Stimulated activated CD4-positive, alpha-beta T cell treated with anti-CD3 and anti-CD28 coated beads, TNF-alpha, amount 100 ng/mL, for 24 hours (primary cell): ENCODE data around the gene OR13J1.

ENCODE experiments used
- DNase-seq, 3 experiments: peaks; one replicate each; pipeline ENCODE4 v3.0.0-alpha.2; 2020; ENCODE audit warnings: low read depth in 3 of 3

Gene OR13J1

DNA sequence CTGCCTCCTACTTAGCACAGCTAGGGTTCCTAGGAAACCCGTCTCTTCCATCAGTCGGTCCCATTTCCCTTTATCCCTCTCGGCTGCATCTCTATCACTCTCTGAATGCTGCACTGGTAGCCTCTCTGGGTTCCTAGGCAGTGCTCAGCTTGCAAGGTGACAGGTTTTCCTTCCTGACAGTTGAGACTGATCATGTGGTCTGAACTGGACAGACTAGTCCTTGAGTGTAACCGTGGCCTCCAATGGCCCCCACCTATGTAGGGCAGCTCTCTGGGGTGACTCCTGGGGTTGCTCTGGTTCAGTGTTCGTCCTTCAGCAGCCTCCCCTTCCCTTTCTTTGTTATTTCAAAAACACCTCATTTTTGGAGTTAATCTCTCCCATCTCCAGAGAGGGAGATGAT, 37.4 kb downstream of the OR13J1 start:
- no peak for DNase-seq

DNA sequence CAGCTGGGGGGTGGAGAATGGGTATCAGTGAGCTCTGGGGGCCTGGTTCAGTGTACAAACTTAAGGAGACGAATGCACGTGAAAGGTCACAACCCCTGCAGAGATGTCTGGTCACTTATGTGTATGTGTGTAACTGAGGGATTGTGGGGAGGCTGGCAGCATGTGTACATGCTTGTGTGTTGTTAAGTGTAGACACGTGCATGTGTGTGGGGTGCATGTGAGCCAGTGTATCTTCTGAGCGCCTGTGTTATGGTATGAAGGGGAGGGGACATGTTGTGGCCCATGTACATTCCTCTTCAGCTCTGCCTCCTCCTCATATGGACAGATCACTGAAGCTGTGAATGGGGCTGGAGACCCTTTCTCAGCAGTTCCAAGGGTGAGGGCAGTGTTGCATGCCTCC, 39.2 kb downstream of the OR13J1 start:
- no peak for DNase-seq

DNA sequence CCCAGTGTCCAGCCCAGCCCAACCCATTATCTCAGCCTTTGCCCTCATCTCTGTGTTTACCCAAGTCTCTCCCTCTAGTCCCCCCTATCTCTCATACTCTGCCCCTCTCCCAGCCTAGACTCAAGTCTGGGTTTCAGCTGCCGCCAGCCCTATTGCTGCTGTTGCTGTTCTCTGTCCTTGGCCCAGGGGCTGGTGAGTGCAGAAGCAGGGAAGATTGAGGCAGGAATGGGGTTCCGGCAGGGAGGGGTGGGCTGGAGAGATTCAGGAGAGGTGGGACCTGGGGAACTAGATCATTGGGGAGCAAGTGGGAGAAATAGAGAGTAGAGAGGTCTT, 40.5 kb downstream of the OR13J1 start:
- no peak for DNase-seq

DNA sequence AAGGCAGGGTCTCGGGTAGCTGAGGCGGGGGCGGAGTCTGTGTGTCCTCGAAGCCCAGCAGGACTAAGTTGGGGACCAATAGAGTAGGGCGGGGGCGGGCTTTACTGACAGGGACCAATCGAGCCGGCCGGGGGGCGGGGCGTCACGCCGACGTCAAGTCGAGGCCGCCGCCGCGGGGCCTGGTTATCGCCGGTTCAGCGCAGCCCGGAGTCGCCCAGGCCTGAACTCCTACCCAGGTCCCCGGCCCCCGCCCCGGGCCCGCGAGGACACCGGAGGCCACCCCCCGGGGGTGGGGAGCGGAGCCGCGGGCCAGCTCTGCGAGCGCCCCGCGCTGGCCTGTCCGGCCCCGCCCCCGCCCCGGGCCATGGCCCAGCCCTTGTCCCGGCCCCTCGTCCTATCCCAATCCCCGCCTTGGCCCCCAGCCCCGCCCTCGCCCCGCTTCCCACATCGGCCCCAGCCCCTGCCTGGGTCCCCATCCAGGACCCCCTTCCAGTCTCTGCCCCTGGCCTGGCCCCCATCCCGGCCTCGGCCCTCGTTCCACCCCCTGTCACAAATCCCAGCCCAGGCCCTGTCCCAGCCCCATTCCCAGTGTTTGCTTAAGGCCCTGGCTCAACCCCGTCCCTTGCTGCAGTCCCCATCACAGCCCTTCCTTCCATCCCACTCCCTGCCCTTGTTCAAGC, 41.0 kb downstream of the OR13J1 start, which contains the start of gene TMEM8B:
Gene TMEM8B, plus strand, starts transcription at position 145 of the 680 bp plus-strand sequence. Its CDS starts 220 bp downstream, at position 365.
- peak; percentile 87 to 96 (median 90) for DNase-seq

DNA sequence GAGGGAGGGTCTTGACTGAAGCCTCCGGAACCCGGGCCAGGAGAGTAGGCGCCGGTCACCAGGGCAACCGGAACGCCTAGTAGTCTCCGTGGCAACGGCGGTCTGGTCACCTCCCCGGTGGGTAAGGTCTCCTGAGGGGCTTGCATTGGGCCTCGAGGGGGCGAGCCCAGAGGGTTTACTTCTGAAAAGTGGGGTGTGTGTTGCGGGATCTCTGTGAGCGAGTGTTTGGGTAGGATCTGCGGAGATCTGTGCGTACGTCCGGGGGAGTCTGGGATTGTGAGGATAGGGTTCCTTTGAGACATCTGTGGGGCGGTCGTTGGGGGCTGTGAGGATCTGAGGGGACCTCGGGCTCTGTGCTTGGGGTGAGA, 41.5 kb downstream of the OR13J1 start, which contains the start of gene FAM221B:
Gene FAM221B, minus strand, starts transcription at position 17 of the 368 bp plus-strand sequence. CDS start 2,571 bp downstream, outside the sequence.
- DNase-seq: peak in 1 of 3 experiments; percentile 24

GRCh38 chr9:35827486-35827885, 42.7 kb downstream of the OR13J1 start:
- DNase-seq: no peak

DNA sequence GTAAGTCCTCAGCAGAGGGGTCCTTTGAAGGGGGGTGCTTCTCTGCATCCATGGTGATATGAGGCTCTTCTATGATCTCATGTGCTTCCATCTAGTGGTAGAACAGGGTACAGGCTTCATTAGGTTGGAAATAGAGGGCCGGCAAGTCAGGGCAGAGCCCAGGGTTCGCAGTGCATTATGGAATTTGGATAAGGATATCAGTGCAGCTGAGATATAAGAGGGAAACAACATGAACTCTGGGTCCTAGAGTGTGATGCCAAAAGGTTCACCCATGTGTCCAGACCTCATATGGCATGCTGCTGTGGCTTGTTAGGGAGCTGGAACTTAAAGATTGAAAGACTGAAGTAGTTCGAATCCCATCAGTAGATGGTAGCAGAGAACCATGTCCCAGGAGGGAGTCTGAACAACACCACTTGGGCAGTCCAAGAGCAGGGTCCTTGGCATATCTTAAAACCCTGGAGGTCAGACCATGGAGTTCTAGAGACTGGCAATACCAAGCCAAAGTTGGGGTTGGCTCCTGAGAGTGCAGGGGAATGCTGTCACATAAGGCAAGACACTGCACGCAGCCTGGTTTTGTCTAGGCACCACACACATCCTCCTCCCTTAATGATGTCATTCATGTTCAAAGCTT, 44.0 kb downstream of the OR13J1 start:
- no peak for DNase-seq

DNA sequence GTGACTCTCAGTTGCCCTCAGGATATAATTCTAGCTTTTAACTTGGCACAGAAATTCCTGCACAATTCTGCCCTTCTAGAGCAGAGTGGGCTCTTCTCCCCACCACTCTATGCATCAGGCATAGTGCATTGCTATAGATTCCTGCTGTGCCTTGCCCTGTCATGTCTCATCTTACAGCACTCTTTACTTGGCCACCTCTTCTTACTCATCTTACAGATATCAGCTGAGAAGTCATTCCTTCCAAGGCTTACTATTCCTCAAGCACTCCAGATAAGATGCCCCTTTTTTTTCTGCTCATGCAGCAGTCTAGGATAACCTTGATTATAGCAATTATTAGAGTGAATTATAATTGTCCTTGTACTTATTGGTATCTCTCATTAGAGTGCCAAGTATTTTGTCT, 47.3 kb downstream of the OR13J1 start:
- DNase-seq: no peak

GRCh38 chr9:35820076-35820475, 50.1 kb downstream of the OR13J1 start:
- DNase-seq: no peak
